HS-27A (cell line): Measurements from ENCODE around the gene GSTCD.
"Not testable (repeated sequence)": the region's sequence is repeated elsewhere in the genome, so short reads cannot be mapped to it uniquely, and the experiment has no call there.

ENCODE experiments used
- DNase-seq: peaks from one replicate; pipeline ENCODE4 v3.0.0-alpha.2; 2012; ENCODE audit warnings: low read depth, missing footprints

GSTCD gene

DNA sequence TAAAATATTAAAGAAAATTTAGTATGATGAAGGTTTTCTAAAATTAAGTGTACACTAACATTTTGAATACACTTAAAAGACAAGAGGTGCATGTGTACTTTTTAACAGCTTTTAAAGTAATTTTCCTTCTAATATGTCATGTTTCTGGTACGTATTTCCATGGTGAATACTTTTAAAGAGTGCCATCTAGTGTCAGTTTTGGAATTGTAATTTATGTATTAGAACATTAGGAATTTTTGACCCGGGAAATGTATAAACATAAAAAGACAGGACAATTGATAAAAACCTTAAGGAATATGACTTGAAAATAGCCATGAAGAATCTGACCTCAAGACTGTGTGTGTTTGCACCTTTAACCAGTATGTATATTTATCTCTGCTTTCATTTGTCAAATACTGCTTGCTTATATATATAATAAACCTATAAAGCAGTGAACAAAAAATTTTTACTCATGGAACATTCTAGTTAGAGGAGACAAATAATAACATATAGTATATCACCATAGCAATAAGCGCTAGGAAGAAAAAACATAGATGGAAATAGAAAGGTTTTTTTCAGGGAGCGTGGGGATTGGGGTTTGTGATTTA lies 7.2 kb downstream of the GSTCD start:
- no peak for DNase-seq

DNA sequence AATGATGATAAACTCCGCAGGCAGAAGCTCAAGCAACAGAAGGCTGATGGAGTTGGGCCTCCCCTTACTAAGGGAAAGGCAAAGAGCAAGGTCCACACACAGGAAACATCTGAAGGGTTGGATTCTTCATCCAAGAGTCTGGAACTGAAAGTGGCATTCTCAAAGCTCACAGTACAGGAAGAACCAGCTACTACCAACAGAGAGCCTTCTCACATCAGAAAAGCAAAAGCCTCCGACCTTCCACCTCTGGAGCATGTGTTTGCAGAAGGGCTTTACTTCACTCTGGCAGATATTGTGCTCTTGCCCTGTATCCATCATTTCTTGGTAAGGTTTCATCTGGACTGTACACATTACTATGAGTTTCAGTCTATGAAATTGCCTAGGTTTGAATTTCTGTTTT lies 10.6 kb downstream of the GSTCD start:
- DNase-seq: no peak

DNA sequence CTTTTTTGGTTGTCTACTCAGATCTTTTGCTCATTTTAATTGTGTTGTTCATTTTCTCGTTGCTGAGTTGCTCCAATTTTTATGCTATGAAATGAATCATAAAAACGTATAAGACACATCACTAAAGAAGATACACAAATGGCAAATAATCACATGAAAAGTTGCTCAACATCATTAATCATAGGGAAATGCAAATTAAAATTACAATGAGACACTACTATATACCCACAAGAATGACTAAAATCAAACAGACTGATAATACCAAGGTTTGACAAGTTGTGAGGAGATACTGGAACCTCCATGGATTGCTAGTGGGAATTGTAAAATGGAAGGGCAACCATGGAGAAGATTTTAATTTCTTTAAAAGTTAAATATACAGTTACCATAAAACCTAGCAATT lies 17.0 kb downstream of the GSTCD start:
- no peak for DNase-seq

- DNase-seq: not testable (repeated sequence)
Observed at GRCh38 chr4:105729895-105730294, 21.3 kb downstream of the GSTCD start.

- not testable (repeated sequence) for DNase-seq
Observed at GRCh38 chr4:105735217-105735616, 26.6 kb downstream of the GSTCD start.

- no peak for DNase-seq
Observed at GRCh38 chr4:105741548-105741947, 33.0 kb downstream of the GSTCD start.

GRCh38 chr4:105748222-105748621 lies 39.6 kb downstream of the GSTCD start:
- no peak for DNase-seq

DNA sequence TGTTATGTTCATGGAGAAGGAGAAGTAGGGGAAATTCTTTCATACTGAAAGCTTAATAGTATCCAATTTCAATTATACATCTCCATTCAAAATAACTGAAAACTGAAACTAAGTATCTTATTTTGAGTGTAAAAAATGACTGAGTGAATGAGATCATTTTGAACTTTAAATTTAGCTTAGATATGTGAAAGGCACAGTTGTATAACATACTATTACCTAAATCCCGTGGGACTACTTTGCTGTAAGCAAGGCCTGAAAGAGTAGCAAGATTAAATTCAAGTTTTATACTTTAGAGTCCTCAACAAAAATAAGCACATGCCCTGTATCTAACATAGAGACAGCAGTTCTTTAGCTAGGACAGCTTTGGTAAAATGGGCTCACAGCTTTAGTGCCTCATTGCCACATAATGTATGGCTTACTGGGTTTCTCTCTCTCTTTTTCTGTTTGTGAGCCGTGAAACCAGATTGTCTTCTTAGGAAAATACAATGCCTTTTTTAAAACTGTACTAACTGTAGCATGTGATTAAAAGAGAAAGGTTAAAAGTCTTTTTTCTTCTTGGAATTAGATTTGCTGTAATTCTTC lies 43.2 kb downstream of the GSTCD start:
- DNase-seq: no peak

GRCh38 chr4:105753361-105753760 lies 44.8 kb downstream of the GSTCD start:
- no peak for DNase-seq

DNA sequence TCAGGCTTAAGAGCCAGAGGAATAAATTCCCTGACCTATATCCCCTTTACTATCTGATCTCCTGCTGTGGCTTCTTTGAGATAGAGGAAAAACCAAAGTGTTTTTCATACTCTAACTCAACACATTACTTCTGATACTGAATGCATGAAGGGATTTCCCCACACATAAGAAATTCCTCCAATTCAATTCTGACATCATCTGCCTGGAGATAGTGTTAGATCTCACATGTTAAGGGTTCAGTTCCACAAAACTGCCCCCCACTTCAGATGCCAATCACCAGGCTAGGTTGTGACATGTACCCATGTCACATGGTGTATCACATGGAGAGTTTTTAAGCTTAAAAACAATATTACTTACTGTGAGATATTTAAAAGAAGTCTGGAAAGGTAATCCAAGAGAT lies 46.8 kb downstream of the GSTCD start:
- no peak for DNase-seq

GRCh38 chr4:105758958-105759357 lies 50.4 kb downstream of the GSTCD start:
- no peak for DNase-seq

GRCh38 chr4:105765690-105766407 lies 57.3 kb downstream of the GSTCD start:
- peak; percentile 19 for DNase-seq

GRCh38 chr4:105767579-105767978 lies 59.0 kb downstream of the GSTCD start:
- no peak for DNase-seq

- not testable (repeated sequence) for DNase-seq
Observed at GRCh38 chr4:105770524-105770923, 61.9 kb downstream of the GSTCD start.

GRCh38 chr4:105772065-105772464 lies 63.5 kb downstream of the GSTCD start:
- DNase-seq: not testable (repeated sequence)

DNA sequence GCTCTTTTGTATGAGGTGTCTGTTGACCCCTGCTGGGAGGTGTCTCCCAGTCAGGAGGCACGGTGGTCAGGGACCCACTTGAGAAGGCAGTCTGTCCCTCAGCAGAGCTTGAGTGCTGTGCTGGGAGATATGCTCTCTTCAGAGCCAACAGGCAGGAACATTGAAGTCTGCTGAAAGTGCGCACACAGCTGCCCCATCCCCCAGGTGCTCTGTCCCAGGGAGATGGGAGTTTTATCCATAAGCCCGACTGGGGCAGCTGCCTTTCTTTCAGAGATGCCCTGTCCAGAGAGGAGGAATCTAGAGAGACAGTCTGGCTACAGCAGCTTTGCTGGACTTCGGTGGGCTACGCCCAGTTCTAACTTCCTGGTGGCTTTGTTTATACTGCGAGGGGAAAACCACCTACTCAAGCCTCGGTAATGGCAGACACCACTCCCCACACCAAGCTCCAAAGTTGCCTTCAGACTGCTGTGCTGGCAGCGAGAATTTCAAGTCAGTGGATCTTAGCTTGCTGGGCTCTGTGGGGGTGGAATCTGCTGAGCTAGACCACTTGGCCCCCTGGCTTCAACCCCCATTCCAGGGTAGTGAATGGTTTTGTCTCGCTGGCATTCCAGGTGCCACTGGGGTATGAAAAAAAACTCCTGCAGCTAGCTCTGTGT lies 67.3 kb downstream of the GSTCD start:
- not testable (repeated sequence) for DNase-seq

- no peak for DNase-seq
Observed at GRCh38 chr4:105780176-105780575, 71.6 kb downstream of the GSTCD start.

DNA sequence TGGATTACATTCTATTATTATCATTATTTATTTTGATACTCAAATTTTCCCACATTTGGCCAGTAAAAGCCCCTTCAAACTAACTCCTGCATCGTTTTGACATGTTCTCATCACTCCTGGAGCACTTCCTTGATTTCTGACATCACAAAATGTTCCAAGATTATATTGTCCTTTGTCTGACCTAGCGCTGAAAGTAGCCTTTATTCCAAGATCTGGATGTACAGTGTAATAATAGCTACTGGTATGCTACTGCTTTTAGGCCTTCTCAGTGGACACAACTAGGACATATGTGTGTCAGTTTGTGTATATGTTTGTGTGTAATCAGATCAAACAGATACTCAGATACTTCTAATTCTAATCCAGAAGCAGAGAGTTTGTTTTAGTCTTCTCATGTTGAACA lies 76.2 kb downstream of the GSTCD start:
- DNase-seq: no peak

- no peak for DNase-seq
Observed at GRCh38 chr4:105785792-105786191, 77.2 kb downstream of the GSTCD start.

GRCh38 chr4:105786748-105787147 lies 78.2 kb downstream of the GSTCD start:
- no peak for DNase-seq

GRCh38 chr4:105797225-105797624 lies 88.6 kb downstream of the GSTCD start:
- DNase-seq: no peak

DNA sequence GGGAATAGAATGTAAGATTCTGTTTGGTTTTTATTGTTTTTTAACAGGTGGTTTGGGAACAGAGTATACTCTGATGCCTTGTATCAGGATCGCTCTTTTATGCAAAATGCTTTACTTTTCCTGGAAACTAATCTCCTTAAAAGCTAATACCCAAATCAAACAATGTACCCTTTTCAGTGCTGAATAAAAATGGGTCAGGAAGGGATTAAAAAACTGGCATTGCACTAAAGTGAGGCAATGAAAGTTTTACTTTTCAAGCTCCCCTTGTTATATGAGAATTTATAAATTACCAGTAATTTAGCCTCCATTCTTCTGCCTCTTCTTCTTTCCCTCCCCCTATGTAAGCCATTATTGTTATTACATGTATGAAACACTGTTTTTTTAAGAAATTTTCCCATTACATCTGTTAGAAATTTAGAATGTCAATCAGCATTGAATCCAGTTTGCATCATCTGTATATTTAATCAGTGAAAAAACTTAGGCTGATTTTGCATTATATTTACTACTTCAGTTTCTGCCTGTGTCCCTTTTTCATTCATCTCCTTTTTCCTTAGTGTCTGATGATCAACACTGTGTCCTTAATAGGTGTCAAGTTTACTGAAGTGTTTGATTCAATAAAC lies 97.0 kb downstream of the GSTCD start:
- no peak for DNase-seq

DNA sequence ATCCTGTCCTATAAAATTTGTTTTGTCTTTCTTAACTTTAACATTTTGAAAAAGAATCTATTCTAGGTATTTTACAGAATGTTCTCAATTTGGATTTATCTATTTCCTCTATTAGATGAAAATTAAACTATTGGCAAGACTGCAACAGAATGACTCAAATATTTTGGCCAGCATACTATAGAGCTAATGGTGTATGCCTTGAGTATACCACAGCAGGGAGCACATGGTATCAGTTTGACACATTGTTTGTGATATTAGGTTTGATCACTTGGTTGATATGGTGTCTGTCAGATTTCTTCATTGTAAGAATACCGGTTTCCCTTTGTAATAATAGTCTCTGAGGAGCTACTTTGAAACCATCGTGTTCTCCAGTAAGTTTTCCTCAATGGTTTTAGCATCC lies 98.9 kb downstream of the GSTCD start:
- DNase-seq: no peak
